Mesenteric fat pad (tissue), 1 donor: ENCODE results near the gene TOR1A. TPM values are rescaled to one million over a fixed set of nuclear protein-coding genes. Genes with fewer than 3 reads are reported as not detected.

ENCODE experiments used
- microRNA-seq: library from miRNA; unstranded; fragments of <30 nt; microRNA quantifications from one replicate; pipeline ENCODE4 v1.2.0, GENCODE V29; 2020; ENCODE audit warnings: borderline number of aligned reads
- total RNA-seq: library from RNA; stranded (reverse); fragmentation: NEBNext Ultra II Directional; extraction: Animal tissue kit (Norgen Biotek cat#: 25700); gene quantifications from one replicate; pipeline ENCODE4 v1.2.1, GENCODE V29; 2021
- donor health status: DM: yes; HTN: yes; CAD: no.

The TOR1A gene
- total RNA-seq, 1 donor from 2014 or later = 33.9 TPM

Small RNA genes within 50 kb of the gene (microRNA-seq; reads per million reads assigned to microRNA genes)
- gene MIR6855 = not detected

Other genes with a start within 250 kb of the TOR1A start
- gene C9orf50, start 203.0 kb downstream of the TOR1A start, total RNA-seq = not detected
- 24.6 TPM for gene NTMT1, start 198.0 kb downstream of the TOR1A start, total RNA-seq
- gene ASB6, start 182.0 kb downstream of the TOR1A start, total RNA-seq = 14.6 TPM
- 8.5 TPM for gene PRRX2, start 158.5 kb downstream of the TOR1A start, total RNA-seq
- 14.1 TPM for gene PTGES, start 71.1 kb downstream of the TOR1A start, total RNA-seq
- gene TOR1B, start 21.0 kb downstream of the TOR1A start, total RNA-seq = 16.7 TPM
- 30.1 TPM for gene C9orf78, start 11.1 kb upstream of the TOR1A start, total RNA-seq
- gene USP20, start 11.3 kb upstream of the TOR1A start, total RNA-seq = 16.8 TPM
- 39.5 TPM for gene FNBP1, start 219.1 kb upstream of the TOR1A start, total RNA-seq
- gene GPR107, start 229.8 kb upstream of the TOR1A start, total RNA-seq = 33.4 TPM